ENCODE data around the gene AP3B1.

DNA sequence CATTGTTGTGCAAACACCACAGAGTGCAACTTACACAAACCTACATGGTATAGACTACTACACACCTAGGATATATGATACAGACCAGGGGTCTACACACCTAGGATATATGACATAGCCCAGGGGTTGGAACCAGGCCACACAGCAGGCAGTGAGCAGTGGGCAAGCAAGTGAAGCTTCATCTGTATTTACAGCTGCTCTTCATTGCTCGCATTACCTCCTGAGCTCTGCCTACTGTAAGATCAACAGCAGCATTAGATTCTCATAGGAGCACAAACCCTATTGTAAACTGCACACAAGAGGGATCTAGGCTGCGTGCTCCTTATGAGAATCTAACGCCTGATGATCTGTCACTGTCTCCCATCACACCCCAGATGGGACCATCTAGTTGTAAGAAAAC lies 56.6 kb downstream of the AP3B1 start:
- TF ChIP-seq, protein P1, sequence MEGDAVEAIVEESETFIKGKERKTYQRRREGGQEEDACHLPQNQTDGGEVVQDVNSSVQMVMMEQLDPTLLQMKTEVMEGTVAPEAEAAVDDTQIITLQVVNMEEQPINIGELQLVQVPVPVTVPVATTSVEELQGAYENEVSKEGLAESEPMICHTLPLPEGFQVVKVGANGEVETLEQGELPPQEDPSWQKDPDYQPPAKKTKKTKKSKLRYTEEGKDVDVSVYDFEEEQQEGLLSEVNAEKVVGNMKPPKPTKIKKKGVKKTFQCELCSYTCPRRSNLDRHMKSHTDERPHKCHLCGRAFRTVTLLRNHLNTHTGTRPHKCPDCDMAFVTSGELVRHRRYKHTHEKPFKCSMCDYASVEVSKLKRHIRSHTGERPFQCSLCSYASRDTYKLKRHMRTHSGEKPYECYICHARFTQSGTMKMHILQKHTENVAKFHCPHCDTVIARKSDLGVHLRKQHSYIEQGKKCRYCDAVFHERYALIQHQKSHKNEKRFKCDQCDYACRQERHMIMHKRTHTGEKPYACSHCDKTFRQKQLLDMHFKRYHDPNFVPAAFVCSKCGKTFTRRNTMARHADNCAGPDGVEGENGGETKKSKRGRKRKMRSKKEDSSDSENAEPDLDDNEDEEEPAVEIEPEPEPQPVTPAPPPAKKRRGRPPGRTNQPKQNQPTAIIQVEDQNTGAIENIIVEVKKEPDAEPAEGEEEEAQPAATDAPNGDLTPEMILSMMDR (conservative IDR thresholded peaks at IDR 0.05 in 1 of 2, IDR thresholded peaks at IDR 0.05 in 1 of 2; ENCODE audit: low read depth in 1 of 2, low read length in 2 of 2), result no peak
- TF ChIP-seq EZH2 (IDR thresholded peaks at IDR 0.05; ENCODE audit: low read length, missing control alignments), result no peak

Data from fibroblast of lung (primary cell).